Liver (tissue), 3 donors: ENCODE data around the gene FAM13A.

ENCODE experiments used
- EGR1 ChIP-seq, 2 donors: IDR thresholded peaks; 2 replicates each; pipeline ENCODE4 v1.6.1; 2016 to 2018; ENCODE audit warnings: antibody characterized with exemption in 2 of 2, low read depth in 2 of 2
- GABPA ChIP-seq, 2 donors: IDR thresholded peaks in 1 of 2; conservative IDR thresholded peaks in 1 of 2; 2 replicates each; pipeline ENCODE4 v1.6.1; 2016; ENCODE audit warnings: antibody characterized with exemption in 2 of 2, mild to moderate bottlenecking in 1 of 2, moderate library complexity in 1 of 2
- JUND ChIP-seq, 2 donors: IDR thresholded peaks; 2 replicates each; pipeline ENCODE4 v1.6.1; 2016; ENCODE audit warnings: antibody characterized with exemption in 2 of 2
- RAD21 ChIP-seq, 2 donors: IDR thresholded peaks; 2 replicates each; pipeline ENCODE4 v1.6.1; 2016; ENCODE audit warnings: antibody characterized with exemption in 2 of 2, mild to moderate bottlenecking in 2 of 2
- YY1 ChIP-seq: IDR thresholded peaks from 2 replicates; pipeline ENCODE4 v1.6.1; 2016; ENCODE audit warnings: antibody characterized with exemption, mild to moderate bottlenecking
- TF ChIP-seq, protein P1 (sequence below): fragments of 150-350 bp; IDR thresholded peaks from 2 replicates; pipeline ENCODE4 v1.5.1; 2017; ENCODE audit warnings: improper control_type of control experiment, low read depth, low read length; ENCODE audit not compliant: missing input control
- TF ChIP-seq, protein P2 (sequence below): IDR thresholded peaks from 2 replicates; pipeline ENCODE4 v1.6.1; 2016; ENCODE audit warnings: antibody characterized with exemption
- TF ChIP-seq, protein P3 (sequence below): IDR thresholded peaks from 2 replicates; pipeline ENCODE4 v1.6.1; 2016; ENCODE audit warnings: antibody characterized with exemption
- TF ChIP-seq, protein P4 (sequence below): IDR thresholded peaks from 2 replicates; pipeline ENCODE4 v1.6.1; 2016; ENCODE audit warnings: antibody characterized with exemption, mild to moderate bottlenecking
- donor health status: healthy.
- donor health status: healthy.

DNA sequence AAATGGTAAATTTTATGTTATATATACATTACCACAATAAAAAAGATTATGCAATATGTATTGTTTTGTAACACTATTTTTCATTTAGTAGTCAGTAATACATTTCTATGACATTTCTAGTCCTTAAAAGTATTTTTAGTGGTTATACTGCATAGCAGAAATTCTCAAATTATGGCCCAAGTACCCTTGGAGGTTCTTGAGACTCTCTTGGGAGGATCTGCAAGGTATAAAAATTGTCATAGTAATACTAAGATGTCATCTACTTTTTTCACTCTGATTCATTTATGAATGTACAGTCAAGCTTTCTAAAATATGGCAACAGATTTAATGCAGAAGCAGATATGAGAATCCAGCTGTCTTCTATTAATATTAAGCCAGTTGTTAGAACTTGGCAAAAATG is 220.8 kb downstream of the FAM13A start:
- TF ChIP-seq EGR1 (IDR thresholded peaks at IDR 0.05; ENCODE audit: low read depth in 2 of 2) (no peak), RAD21 (IDR thresholded peaks at IDR 0.05) (no peak), GABPA (IDR thresholded peaks at IDR 0.05 in 1 of 2, conservative IDR thresholded peaks at IDR 0.05 in 1 of 2) (no peak), YY1 (no peak), JUND (IDR thresholded peaks at IDR 0.05) (no peak)
- TF ChIP-seq, protein P1, sequence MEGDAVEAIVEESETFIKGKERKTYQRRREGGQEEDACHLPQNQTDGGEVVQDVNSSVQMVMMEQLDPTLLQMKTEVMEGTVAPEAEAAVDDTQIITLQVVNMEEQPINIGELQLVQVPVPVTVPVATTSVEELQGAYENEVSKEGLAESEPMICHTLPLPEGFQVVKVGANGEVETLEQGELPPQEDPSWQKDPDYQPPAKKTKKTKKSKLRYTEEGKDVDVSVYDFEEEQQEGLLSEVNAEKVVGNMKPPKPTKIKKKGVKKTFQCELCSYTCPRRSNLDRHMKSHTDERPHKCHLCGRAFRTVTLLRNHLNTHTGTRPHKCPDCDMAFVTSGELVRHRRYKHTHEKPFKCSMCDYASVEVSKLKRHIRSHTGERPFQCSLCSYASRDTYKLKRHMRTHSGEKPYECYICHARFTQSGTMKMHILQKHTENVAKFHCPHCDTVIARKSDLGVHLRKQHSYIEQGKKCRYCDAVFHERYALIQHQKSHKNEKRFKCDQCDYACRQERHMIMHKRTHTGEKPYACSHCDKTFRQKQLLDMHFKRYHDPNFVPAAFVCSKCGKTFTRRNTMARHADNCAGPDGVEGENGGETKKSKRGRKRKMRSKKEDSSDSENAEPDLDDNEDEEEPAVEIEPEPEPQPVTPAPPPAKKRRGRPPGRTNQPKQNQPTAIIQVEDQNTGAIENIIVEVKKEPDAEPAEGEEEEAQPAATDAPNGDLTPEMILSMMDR: no peak
- TF ChIP-seq, protein P2, sequence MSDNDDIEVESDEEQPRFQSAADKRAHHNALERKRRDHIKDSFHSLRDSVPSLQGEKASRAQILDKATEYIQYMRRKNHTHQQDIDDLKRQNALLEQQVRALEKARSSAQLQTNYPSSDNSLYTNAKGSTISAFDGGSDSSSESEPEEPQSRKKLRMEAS: no peak
- TF ChIP-seq, protein P3, sequence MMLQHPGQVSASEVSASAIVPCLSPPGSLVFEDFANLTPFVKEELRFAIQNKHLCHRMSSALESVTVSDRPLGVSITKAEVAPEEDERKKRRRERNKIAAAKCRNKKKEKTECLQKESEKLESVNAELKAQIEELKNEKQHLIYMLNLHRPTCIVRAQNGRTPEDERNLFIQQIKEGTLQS: no peak
- TF ChIP-seq, protein P4, sequence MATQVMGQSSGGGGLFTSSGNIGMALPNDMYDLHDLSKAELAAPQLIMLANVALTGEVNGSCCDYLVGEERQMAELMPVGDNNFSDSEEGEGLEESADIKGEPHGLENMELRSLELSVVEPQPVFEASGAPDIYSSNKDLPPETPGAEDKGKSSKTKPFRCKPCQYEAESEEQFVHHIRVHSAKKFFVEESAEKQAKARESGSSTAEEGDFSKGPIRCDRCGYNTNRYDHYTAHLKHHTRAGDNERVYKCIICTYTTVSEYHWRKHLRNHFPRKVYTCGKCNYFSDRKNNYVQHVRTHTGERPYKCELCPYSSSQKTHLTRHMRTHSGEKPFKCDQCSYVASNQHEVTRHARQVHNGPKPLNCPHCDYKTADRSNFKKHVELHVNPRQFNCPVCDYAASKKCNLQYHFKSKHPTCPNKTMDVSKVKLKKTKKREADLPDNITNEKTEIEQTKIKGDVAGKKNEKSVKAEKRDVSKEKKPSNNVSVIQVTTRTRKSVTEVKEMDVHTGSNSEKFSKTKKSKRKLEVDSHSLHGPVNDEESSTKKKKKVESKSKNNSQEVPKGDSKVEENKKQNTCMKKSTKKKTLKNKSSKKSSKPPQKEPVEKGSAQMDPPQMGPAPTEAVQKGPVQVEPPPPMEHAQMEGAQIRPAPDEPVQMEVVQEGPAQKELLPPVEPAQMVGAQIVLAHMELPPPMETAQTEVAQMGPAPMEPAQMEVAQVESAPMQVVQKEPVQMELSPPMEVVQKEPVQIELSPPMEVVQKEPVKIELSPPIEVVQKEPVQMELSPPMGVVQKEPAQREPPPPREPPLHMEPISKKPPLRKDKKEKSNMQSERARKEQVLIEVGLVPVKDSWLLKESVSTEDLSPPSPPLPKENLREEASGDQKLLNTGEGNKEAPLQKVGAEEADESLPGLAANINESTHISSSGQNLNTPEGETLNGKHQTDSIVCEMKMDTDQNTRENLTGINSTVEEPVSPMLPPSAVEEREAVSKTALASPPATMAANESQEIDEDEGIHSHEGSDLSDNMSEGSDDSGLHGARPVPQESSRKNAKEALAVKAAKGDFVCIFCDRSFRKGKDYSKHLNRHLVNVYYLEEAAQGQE: no peak
